H9 (cell line): Measurements from ENCODE around the gene TMEM107. TPM values are rescaled to one million over a fixed set of nuclear protein-coding genes. Genes with fewer than 3 reads are reported as not detected.

Experiments
- DNase-seq: peaks from one replicate; pipeline ENCODE4 v3.0.0-alpha.2; 2017
- H2AFZ ChIP-seq: one replicate; pipeline ENCODE4 v1.6.1; 2013; ENCODE audit warnings: mild to moderate bottlenecking, low read length, control low read depth, moderate library complexity
- H2AK5ac ChIP-seq: 2 replicates; pipeline ENCODE4 v1.6.1; 2013; ENCODE audit warnings: low read length, control low read depth, mixed read lengths; ENCODE audit not compliant: insufficient read length
- H2BK120ac ChIP-seq: one replicate; pipeline ENCODE4 v1.6.1; 2013; ENCODE audit warnings: low read depth, mild to moderate bottlenecking, low read length, control low read depth, inconsistent platforms; ENCODE audit not compliant: poor library complexity, severe bottlenecking
- H2BK12ac ChIP-seq: 2 replicates; pipeline ENCODE4 v1.6.1; 2013; ENCODE audit warnings: low read length, control low read depth, mixed read lengths, low read depth; ENCODE audit not compliant: insufficient read length
- H2BK15ac ChIP-seq: 2 replicates; pipeline ENCODE4 v1.6.1; 2013; ENCODE audit warnings: low read depth, low read length, control low read depth
- H2BK20ac ChIP-seq: one replicate; pipeline ENCODE4 v1.6.1; 2013; ENCODE audit warnings: low read depth, mild to moderate bottlenecking, low read length, control low read depth, inconsistent platforms; ENCODE audit not compliant: poor library complexity, severe bottlenecking
- H2BK5ac ChIP-seq: 2 replicates; pipeline ENCODE4 v1.6.1; 2013; ENCODE audit warnings: low read length, control low read depth, mixed read lengths; ENCODE audit not compliant: insufficient read length
- H3K14ac ChIP-seq: 2 replicates; pipeline ENCODE4 v1.6.1; 2013; ENCODE audit warnings: low read length, control low read depth; ENCODE audit not compliant: insufficient read depth
- H3K18ac ChIP-seq: 2 replicates; pipeline ENCODE4 v1.6.1; 2013; ENCODE audit warnings: low read depth, mild to moderate bottlenecking, mixed read lengths, low read length, control low read depth; ENCODE audit not compliant: insufficient read length
- H3K23ac ChIP-seq: 2 replicates; pipeline ENCODE4 v1.6.1; 2013; ENCODE audit warnings: low read length, control low read depth, mixed read lengths, low read depth; ENCODE audit not compliant: insufficient read length
- H3K23me2 ChIP-seq: 2 replicates; pipeline ENCODE4 v1.6.1; 2013; ENCODE audit warnings: low read depth, mild to moderate bottlenecking, mixed read lengths, low read length, control low read depth; ENCODE audit not compliant: insufficient read length, poor library complexity, severe bottlenecking
- H3K27ac ChIP-seq: 2 replicates; pipeline ENCODE4 v1.5.1; 2013; ENCODE audit warnings: low read length, control low read depth, mixed read lengths, low read depth; ENCODE audit not compliant: insufficient read length
- H3K27me3 ChIP-seq: 2 replicates; pipeline ENCODE4 v1.6.1; 2013; ENCODE audit warnings: low read length, control low read depth, inconsistent platforms; ENCODE audit not compliant: insufficient read depth
- H3K4ac ChIP-seq: 2 replicates; pipeline ENCODE4 v1.6.1; 2013; ENCODE audit warnings: low read depth, mild to moderate bottlenecking, control low read depth, inconsistent platforms, low read length, moderate library complexity
- H3K4me1 ChIP-seq: 2 replicates; pipeline ENCODE4 v1.6.1; 2013; ENCODE audit warnings: low read length, control low read depth, inconsistent platforms; ENCODE audit not compliant: insufficient read depth
- H3K4me2 ChIP-seq: 2 replicates; pipeline ENCODE4 v1.6.1; 2013; ENCODE audit warnings: low read length, control low read depth, mixed read lengths; ENCODE audit not compliant: insufficient read length, insufficient read depth
- H3K56ac ChIP-seq: 2 replicates; pipeline ENCODE4 v1.6.1; 2013; ENCODE audit warnings: low read depth, mild to moderate bottlenecking, mixed read lengths, low read length, control low read depth; ENCODE audit not compliant: insufficient read length
- H3K79me1 ChIP-seq: 2 replicates; pipeline ENCODE4 v1.6.1; 2013; ENCODE audit warnings: low read depth, mild to moderate bottlenecking, moderate library complexity, low read length, control low read depth, inconsistent platforms; ENCODE audit not compliant: insufficient read depth, poor library complexity, severe bottlenecking
- H3K79me2 ChIP-seq: 2 replicates; pipeline ENCODE4 v1.6.1; 2013; ENCODE audit warnings: low read length, control low read depth, inconsistent platforms; ENCODE audit not compliant: insufficient read depth
- H3K9ac ChIP-seq: 2 replicates; pipeline ENCODE4 v1.6.1; 2013; ENCODE audit warnings: low read length, control low read depth, mixed read lengths; ENCODE audit not compliant: insufficient read length; ENCODE audit errors: extremely low read depth
- H3K9me3 ChIP-seq: one replicate; pipeline ENCODE4 v1.6.1; 2013; ENCODE audit warnings: low read depth, low read length, inconsistent platforms; ENCODE audit not compliant: control insufficient read depth
- H3T11ph ChIP-seq: one replicate; pipeline ENCODE4 v1.6.1; 2013; ENCODE audit warnings: mild to moderate bottlenecking, low read length, control low read depth, inconsistent platforms
- H4K20me1 ChIP-seq: one replicate; pipeline ENCODE4 v1.6.1; 2013; ENCODE audit not compliant: control insufficient read depth, insufficient read length, insufficient read depth
- H4K5ac ChIP-seq: 2 replicates; pipeline ENCODE4 v1.6.1; 2013; ENCODE audit warnings: low read depth, mild to moderate bottlenecking, mixed read lengths, low read length, control low read depth; ENCODE audit not compliant: insufficient read length
- H4K8ac ChIP-seq: replicated peaks from 2 replicates; pipeline ENCODE4 v1.6.1; 2013; ENCODE audit warnings: low read length, control low read depth, mixed read lengths, low read depth; ENCODE audit not compliant: insufficient read length
- H4K91ac ChIP-seq: 2 replicates; pipeline ENCODE4 v1.6.1; 2013; ENCODE audit warnings: low read depth, mild to moderate bottlenecking, moderate library complexity, mixed read lengths, low read length, control low read depth; ENCODE audit not compliant: insufficient read length
- H3K27ac Mint-ChIP-seq, 3 experiments: 2 replicates in 2 of 3; 3 replicates in 1 of 3; pipeline ENCODE4 v1.8.0; 2020 to 2021; ENCODE audit warnings: mixed read lengths in 3 of 3, mild to moderate bottlenecking in 1 of 3, moderate library complexity in 1 of 3
- H3K27me3 Mint-ChIP-seq: 2 replicates; pipeline ENCODE4 v1.8.0; 2021; ENCODE audit warnings: low read depth, mild to moderate bottlenecking, moderate library complexity, mixed read lengths
- H3K36me3 Mint-ChIP-seq, 3 experiments: 2 replicates in 2 of 3; 3 replicates in 1 of 3; pipeline ENCODE4 v1.8.0; 2020 to 2021; ENCODE audit warnings: low read depth in 3 of 3, mixed read lengths in 3 of 3; ENCODE audit not compliant: insufficient read depth in 1 of 3
- H3K4me1 Mint-ChIP-seq, 2 experiments: 2 replicates each; pipeline ENCODE4 v1.8.0; 2020; ENCODE audit warnings: mixed read lengths in 2 of 2
- H3K4me3 Mint-ChIP-seq, 2 experiments: 2 replicates in 1 of 2; 3 replicates in 1 of 2; pipeline ENCODE4 v1.8.0; 2020 to 2021; ENCODE audit warnings: mild to moderate bottlenecking in 2 of 2, mixed read lengths in 2 of 2, moderate library complexity in 1 of 2
- H3K9me3 Mint-ChIP-seq, 2 experiments: 2 replicates in 1 of 2; 3 replicates in 1 of 2; pipeline ENCODE4 v1.8.0; 2020; ENCODE audit warnings: mild to moderate bottlenecking in 2 of 2, mixed read lengths in 2 of 2, moderate library complexity in 1 of 2
- WGBS: extraction: QIAGEN DNeasy Blood & Tissue Kit; methylation state at CpG from one replicate; pipeline ENCODE4 v1.1.7; 2013; ENCODE audit warnings: missing lambda C conversion rate, low lambda C conversion rate, mixed read lengths; ENCODE audit not compliant: insufficient read length; ENCODE audit errors: extremely low coverage; 5-methylcytosine and 5-hydroxymethylcytosine counted together
- total RNA-seq: library from RNA; stranded (reverse); gene quantifications from 2 replicates; pipeline ENCODE4 v1.2.1, GENCODE V29; 2021
- TF ChIP-seq, protein P1 (sequence below): fragments of 200-600 bp; sonication (generic); conservative IDR thresholded peaks from 3 replicates; pipeline ENCODE4 v1.8.0; 2021; ENCODE audit warnings: antibody characterized with exemption, mild to moderate bottlenecking

Gene TMEM107
- total RNA-seq, 1 experiment from 2014 or later, result 12.7 TPM

DNA sequence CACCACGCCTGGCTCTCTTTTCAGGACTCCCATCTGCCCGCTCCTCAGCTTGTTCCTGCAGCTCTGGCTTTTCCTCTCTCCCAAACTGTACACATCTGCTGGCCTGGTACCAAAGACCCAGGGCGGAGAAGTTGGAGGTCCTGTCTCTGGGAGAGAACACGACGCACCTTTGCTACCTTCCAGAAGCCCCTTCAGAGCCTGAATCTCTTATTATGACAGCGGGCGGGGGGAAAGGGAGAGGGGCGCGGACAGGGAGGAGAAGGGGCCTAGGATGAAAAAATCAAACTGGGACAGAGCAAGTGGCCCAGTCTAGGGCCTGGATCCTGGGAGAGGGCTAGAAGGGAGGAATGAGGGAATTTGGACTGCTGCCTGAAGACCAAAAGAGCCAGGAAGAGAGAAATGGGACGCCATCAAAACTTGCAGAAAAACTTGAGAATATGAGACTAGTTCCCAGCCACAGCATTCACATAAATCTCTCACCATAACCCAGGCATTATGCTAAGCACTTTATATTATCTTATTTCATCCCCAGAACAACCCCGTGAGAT lies 21.5 kb downstream of the TMEM107 start:
- Mint-ChIP-seq H3K27ac (peak overlapping the region; percentile 78 to 99 (median 99); a peak in 6 of 7 replicates), H3K27me3 (peaks cover 3% of the 10 kb centered on the region), H3K4me1 (peaks cover 21 to 27% of the 10 kb centered on the region in 2 experiments), H3K4me3 (no peak overlapping the region; a peak in 2 of 5 replicates), H3K36me3 (peaks cover under 1 to 8% (median 5%) of the 10 kb centered on the region in 3 experiments), H3K9me3 (no peaks in the 10 kb centered on the region)
- no peak overlapping the region for H4K5ac ChIP-seq
- H3K9ac ChIP-seq, result peak overlapping the region; percentile 20
- no peaks in the 10 kb centered on the region for H3K79me2 ChIP-seq
- H3K27ac ChIP-seq, result no peak overlapping the region
- no peak overlapping the region for H3K56ac ChIP-seq
- peaks cover 5% of the 10 kb centered on the region for H3K4me1 ChIP-seq
- no peak overlapping the region for H3K23ac ChIP-seq
- no peak for DNase-seq
- TF ChIP-seq, protein P1, sequence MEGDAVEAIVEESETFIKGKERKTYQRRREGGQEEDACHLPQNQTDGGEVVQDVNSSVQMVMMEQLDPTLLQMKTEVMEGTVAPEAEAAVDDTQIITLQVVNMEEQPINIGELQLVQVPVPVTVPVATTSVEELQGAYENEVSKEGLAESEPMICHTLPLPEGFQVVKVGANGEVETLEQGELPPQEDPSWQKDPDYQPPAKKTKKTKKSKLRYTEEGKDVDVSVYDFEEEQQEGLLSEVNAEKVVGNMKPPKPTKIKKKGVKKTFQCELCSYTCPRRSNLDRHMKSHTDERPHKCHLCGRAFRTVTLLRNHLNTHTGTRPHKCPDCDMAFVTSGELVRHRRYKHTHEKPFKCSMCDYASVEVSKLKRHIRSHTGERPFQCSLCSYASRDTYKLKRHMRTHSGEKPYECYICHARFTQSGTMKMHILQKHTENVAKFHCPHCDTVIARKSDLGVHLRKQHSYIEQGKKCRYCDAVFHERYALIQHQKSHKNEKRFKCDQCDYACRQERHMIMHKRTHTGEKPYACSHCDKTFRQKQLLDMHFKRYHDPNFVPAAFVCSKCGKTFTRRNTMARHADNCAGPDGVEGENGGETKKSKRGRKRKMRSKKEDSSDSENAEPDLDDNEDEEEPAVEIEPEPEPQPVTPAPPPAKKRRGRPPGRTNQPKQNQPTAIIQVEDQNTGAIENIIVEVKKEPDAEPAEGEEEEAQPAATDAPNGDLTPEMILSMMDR, result no peak
- H4K8ac ChIP-seq, result no peak overlapping the region
- H2BK120ac ChIP-seq, result no peak overlapping the region
- no peak overlapping the region for H3T11ph ChIP-seq
- peak overlapping the region; percentile 59 for H3K4me2 ChIP-seq
- no CpG with 5 or more reads among the region's 11 CpGs for WGBS
- H3K14ac ChIP-seq, result peak overlapping the region; percentile 69; the same call in 1 of the 2 replicates
- peak overlapping the region; percentile 69 for H3K18ac ChIP-seq
- no peaks in the 10 kb centered on the region for H3K9me3 ChIP-seq
- no peak overlapping the region for H2AFZ ChIP-seq
- no peak overlapping the region for H2BK20ac ChIP-seq
- no peaks in the 10 kb centered on the region for H3K27me3 ChIP-seq
- no peak overlapping the region for H2BK15ac ChIP-seq
- no peak overlapping the region for H2BK5ac ChIP-seq
- no peak overlapping the region for H4K91ac ChIP-seq
- H3K23me2 ChIP-seq, result peaks cover 21% of the 10 kb centered on the region
- no peak overlapping the region; the same call in 1 of the 2 replicates for H3K4ac ChIP-seq
- H3K79me1 ChIP-seq, result peaks cover 2% of the 10 kb centered on the region
- H2AK5ac ChIP-seq, result no peak overlapping the region
- H2BK12ac ChIP-seq, result no peak overlapping the region
- no peaks in the 10 kb centered on the region for H4K20me1 ChIP-seq
